ENCODE measurements around the gene ATP1B2.
A peak's percentile ranks its signal among the peaks of the same experiment; 100 is the strongest.
"Not testable (repeated sequence)": the region's sequence is repeated elsewhere in the genome, so short reads cannot be mapped to it uniquely, and the experiment has no call there.

ATP1B2 gene

GRCh38 chr17:7636163-7636562 is 14.6 kb upstream of the ATP1B2 start:
- no peak for DNase-seq

DNA sequence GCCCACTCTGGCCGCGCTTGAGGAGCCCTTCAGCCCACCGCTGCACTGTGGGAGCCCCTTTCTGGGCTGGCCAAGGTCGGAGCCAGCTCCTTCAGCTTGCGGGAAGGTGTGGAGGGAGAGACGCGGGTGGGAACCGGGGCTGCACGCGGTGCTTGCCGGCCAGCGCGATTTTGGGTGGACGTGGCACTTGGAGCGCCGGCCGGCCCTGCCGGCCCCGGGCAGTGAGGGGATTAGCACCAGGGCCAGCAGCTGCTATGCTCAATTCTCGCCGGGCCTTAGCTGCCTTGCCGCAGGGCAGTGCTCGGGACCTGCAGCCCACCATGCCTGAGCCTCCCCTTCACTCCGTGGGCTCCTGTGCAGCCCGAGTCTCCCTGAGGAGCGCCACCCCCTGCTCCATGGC is 9.9 kb upstream of the ATP1B2 start:
- DNase-seq = no peak

GRCh38 chr17:7641635-7642034 is 9.1 kb upstream of the ATP1B2 start:
- not testable (repeated sequence) for DNase-seq

- no peak for DNase-seq
Measured at GRCh38 chr17:7644775-7645174, 6.0 kb upstream of the ATP1B2 start.

DNA sequence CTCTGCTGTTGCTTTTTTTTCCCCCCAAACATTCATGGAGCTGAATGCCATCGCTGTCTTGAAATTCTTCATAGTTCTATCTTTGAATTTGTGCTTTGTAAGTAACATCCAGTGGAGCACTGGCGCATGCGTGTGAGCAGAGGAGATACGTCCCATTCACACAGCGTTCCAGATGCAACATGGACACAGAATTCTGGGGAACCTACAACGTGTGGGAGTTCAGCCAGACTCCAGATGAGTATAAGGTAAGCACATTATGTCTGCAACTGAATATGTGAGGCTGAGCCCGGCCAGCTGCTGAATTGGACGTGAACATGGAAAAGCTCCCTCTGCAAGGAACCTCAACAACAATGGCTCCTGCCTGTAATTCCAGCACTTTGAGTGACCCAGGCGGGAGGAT is 4.3 kb upstream of the ATP1B2 start:
- DNase-seq = no peak

- no peak for DNase-seq
Measured at GRCh38 chr17:7647018-7647417, 3.7 kb upstream of the ATP1B2 start.

- no peak for DNase-seq
Measured at GRCh38 chr17:7651097-7651664, 455 bp downstream of the ATP1B2 start.

GRCh38 chr17:7651665-7652387 is 1.1 kb downstream of the ATP1B2 start:
- no peak for DNase-seq

- no peak for DNase-seq
Measured at GRCh38 chr17:7652388-7653356, 1.9 kb downstream of the ATP1B2 start.

DNA sequence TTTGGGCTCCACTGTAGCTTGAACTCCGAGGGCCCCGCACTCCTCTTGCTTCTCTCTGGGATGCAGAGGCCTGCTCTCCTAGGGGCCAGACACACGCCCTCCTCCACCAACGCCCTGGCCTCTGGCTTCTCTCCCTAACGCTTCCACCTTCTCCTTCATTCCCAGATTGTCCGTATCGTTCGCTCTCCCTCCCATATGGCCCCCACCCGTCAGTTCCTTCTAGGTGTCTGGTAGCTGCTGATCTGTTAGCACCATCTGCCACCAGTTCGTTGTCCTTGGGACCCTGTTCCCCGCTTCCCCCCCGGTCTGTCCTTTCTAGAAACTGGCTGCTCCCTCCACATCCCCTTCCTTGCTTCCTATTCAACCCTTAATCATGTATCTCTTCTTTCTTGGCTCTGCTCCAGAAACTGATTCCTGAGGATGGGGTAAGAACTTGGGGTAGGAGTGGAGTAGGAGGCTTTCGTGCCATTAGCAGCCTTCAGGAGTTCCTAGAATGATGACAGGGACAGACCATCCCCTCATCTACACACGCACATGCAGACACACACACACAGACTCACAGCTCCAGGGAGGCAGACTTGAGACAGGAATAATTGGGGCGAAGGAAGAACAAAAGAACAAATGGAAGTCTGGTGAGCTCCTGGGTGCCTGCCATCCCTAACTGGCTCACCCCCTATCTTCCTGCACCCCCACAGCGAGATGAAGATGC is 4.3 kb downstream of the ATP1B2 start:
- peak; percentile 41 for DNase-seq

DNA sequence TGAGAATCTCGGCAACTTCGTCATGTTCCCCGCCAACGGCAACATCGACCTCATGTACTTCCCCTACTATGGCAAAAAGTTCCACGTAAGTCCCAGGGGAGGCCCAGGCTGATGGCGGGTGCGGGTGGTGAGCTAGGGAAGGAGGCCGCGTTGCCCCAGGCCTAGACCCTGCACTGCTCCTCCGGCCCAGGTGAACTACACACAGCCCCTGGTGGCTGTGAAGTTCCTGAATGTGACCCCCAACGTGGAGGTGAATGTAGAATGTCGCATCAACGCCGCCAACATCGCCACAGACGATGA is 4.8 kb downstream of the ATP1B2 start:
- no peak for DNase-seq

DNA sequence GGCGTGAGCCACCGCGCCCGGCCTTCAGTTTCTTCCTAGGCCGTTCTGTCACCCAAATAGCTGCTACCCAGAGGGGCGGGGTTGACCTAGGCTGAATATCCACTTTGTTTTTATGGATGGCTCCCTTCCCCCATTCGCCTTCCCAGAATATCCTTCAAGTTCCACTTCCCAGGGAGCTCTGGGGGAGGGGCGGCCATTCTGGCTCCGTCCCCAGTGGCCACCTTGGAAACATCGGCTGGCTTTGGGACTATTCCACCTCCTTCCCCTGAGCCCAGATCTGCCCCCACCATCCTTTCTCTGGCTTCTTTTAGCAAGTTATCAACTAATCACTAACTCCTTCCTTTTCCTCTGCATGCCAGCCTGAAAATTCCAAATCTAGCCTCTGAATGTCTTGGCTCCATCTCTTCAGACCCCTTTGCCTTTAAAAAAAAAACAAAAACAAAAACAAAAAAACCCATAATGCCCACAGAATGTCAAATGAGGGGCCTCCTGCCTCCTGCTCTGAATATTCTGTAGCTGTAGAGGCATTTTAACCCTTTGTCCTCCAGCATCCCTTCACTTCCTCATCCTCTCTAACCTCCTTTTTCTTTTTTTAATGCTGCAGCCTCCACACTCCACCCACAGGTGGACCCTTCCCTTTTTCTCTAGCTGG is 6.4 kb downstream of the ATP1B2 start:
- DNase-seq = no peak

- DNase-seq = no peak
Measured at GRCh38 chr17:7667656-7668406, 17.1 kb downstream of the ATP1B2 start.

GRCh38 chr17:7668482-7668881 is 17.8 kb downstream of the ATP1B2 start:
- DNase-seq = no peak

GRCh38 chr17:7673239-7673638 is 22.5 kb downstream of the ATP1B2 start:
- no peak for DNase-seq

GRCh38 chr17:7674934-7675333 is 24.2 kb downstream of the ATP1B2 start:
- DNase-seq = no peak

GRCh38 chr17:7676533-7676932 is 25.8 kb downstream of the ATP1B2 start:
- no peak for DNase-seq

DNA sequence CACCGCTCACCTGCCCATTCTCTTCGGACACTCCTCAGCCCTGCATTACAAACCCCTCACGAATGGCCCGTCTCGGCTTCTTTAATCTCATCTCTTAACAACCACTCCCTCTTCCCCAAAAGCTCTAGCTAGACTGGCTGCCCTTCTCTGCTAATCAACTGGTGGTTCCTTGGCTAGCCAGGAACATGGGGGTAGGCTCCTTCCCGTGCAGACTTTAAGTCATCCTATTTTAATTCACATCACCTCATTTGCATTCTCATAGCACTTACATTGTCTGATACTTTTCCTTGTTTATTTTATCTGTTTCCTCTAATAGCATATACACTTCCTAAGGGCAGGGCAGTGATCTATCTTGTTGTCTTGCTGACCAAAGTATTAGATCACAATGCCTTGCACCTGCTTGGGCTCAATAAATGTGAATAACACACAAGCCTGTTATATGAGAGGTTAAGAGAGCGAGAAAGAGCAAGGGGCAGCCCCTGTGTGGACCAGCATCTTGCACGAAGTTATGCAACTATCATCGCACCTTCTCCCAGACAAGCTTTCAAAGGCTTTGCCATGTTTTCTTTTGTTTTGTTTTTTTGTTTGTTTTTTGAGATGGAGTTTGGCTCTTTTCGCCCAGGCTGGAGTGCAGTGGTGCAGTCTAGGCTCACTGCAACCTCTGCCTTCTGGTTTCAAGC is 26.8 kb downstream of the ATP1B2 start:
- DNase-seq = no peak

DNA sequence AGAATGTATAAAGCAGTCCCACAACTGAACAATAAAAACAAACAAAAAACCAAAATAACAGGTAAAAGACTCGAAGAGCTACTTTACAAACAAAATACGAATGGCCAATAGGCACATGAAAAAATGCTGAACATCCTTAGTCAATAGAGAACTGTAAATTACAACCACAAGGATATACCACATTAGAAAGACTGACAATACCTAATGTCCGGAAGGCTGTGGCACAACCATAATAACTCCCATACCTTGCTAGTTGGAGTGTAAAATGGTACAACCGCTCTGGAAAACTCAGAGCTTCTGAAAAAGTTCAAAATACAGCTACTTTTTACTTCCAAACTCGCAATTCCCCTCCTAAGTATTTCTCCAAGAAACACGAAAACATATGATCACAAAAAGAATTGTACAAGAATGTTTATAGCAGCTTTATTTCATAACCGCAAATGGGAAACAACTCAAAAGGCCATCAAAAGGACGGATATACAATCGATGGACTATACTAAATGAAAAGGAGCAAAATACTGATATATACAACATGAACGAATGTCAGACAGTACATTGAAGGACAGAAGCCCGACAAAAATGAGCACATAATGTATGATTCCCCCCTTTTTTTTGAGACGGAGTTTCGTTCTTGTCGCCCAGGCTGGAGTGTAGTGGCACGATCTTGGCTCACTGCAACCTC is 34.3 kb downstream of the ATP1B2 start:
- no peak for DNase-seq

DNA sequence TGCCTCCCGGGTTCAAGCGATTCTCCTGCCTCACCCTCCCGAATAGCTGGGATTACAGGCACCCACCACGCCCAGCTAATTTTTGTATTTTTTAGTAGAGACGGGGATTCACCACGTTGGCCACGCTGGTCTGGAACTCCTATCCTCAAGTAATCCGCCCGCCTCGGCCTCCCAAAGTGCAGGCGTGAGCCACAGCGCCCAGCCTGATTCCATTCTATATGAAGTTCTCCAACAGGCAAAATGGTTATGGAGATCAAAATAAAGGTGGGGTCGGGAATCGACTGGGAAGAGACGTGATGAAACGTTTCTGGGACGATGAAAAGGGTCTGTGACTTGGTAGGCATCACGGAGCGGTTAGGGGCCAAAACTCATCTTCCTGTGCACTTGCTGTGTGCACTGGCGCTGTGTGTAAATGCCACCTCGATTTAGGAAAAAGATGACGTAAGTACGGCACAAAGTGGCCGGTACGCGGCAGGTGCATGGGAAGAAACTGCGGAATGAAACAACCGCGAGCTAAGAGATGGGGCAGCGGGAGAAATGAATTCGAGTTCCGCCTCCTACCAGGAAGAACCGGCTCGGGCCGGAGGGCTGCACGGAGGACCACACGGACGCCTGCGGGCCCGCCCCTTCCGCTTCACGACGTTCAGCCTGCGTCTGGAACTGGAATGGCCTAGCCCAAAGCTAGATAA is 35.0 kb downstream of the ATP1B2 start:
- peak; percentile 93 for DNase-seq
